ENCODE measurements around the gene SARNP. TPM values are rescaled to one million over a fixed set of nuclear protein-coding genes. Genes with fewer than 3 reads are reported as not detected.
"Not testable (repeated sequence)": the region's sequence is repeated elsewhere in the genome, so short reads cannot be mapped to it uniquely, and the experiment has no call there.

Gene SARNP
- polyA plus RNA-seq, 1 of the 3 experiments (the other 2 are of a cell fraction), result 65.8 TPM

DNA sequence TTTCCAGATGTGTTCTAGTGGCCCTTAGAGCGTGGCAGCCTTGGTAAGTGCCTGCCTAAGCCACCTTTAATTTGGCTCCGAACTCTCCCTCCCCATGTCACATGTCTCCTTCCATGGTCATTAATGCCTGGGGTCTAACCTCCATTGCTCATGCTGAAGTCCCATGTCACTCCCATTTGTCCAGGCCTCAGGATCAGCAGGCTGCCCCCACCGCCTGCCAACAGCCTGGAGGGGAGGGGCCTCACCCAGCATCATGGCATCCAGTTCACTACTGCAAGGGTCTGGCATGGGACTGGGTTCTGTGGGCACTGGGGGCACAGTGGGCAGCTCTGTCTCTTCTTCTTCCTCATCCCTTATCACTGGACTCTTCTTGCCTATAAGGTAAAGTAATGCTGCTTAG, 20.8 kb upstream of the SARNP start (continued):
- TF ChIP-seq EP300 (IDR thresholded peaks at IDR 0.05; ENCODE audit: borderline replicate concordance in 1 of 2, low read depth in 1 of 2, low read length in 1 of 2) (no peak), NRF1 (IDR thresholded peaks at IDR 0.05; ENCODE audit: low read depth, low read length) (no peak)

DNA sequence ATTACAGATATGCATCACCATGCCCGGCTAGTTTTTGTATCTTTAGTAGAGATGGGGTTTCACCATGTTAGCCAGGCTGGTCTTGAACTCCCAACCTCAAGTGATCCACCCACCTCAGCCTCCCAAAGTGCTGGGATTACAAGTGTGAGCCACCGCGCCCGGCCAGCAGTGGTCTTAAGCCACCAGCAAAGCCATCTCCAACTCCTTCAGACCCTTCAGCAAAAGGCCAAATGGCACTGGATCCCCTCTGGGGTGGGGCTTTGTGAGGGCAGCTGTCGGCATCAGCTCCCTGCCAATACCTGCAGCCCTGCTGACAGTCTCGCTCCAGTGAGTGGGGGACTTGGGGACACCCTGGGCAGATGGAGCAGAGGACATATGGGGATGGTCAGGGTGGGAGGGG, 16.9 kb upstream of the SARNP start:
- H3K4me2 ChIP-seq; H2AFZ ChIP-seq (ENCODE audit: low read depth); H3K9me2 ChIP-seq; H3K27ac ChIP-seq (ENCODE audit: low read depth in 2 of 2, low read length in 1 of 2); H4K20me1 ChIP-seq (ENCODE audit: insufficient read depth); H3F3A ChIP-seq (replicated peaks; ENCODE audit: insufficient read depth); H3K9me3 ChIP-seq; H3K36me3 ChIP-seq (replicated peaks in 1 of 2; ENCODE audit: control insufficient read depth in 1 of 2, insufficient read depth in 2 of 2, low read length in 1 of 2); H3K79me2 ChIP-seq (ENCODE audit: insufficient read depth); H3K27me3 ChIP-seq (ENCODE audit: insufficient read depth); H3K9ac ChIP-seq; H3K4me3 ChIP-seq (ENCODE audit: low read depth in 2 of 2, low read length in 1 of 2); DNase-seq: not testable (repeated sequence)
- 89% methylated on average over 5 of the region's 6 CpGs for WGBS (ENCODE audit: low lambda C conversion rate)
- POLR2A ChIA-PET, result interaction anchor here (0.6 kb wide), 1 partner anchor 108 kb away, joined by 5 read pairs; no protein-coding TSS in a partner anchor
- CTCF ChIA-PET, result interaction anchor here (1.6 to 1.8 kb wide), 2 partner anchors 91 to 96 kb away, joined by 5 to 8 read pairs; no protein-coding TSS in a partner anchor
- peaks cover 4 to 20% of the 10 kb centered on the region in 2 experiments; a peak in 1 of 4 replicates for H3K4me1 ChIP-seq (ENCODE audit: control insufficient read depth in 1 of 2, insufficient read depth in 2 of 2, low read depth in 1 of 2, low read length in 1 of 2)

DNA sequence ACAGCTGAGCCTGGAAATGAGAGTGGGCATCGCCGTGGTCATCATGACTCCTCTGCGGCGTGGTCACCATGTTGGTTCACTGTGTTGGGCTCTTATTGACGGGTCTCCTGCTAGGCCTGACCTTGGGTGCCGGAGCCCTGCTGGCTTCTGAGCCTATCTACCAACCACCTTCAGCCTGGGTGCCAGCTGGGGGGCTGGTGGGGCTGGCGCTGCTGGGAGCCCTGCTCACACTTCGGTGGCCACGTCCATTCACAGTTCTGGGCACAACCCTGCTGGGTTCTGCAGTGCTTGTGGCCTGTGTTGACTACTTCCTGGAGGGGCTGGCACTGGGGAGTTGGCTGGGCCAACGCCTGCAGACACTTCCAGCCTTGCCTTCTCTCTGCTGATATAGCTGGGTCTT, 15.5 kb upstream of the SARNP start:
- Histone ChIP-seq H2AFZ (ENCODE audit: low read depth) (no peak overlapping the region), H3K4me1 (ENCODE audit: control insufficient read depth in 1 of 2, insufficient read depth in 2 of 2, low read depth in 1 of 2, low read length in 1 of 2) (peaks cover 4 to 25% of the 10 kb centered on the region in 2 experiments; a peak in 2 of 4 replicates), H3K27me3 (ENCODE audit: insufficient read depth) (no peaks in the 10 kb centered on the region), H3K27ac (ENCODE audit: low read depth in 2 of 2, low read length in 1 of 2) (no peak overlapping the region), H3K9me2 (no peaks in the 10 kb centered on the region), H3K9me3 (no peaks in the 10 kb centered on the region), H4K20me1 (ENCODE audit: insufficient read depth) (no peaks in the 10 kb centered on the region), H3F3A (replicated peaks; ENCODE audit: insufficient read depth) (no peaks in the 10 kb centered on the region), H3K36me3 (replicated peaks in 1 of 2; ENCODE audit: control insufficient read depth in 1 of 2, insufficient read depth in 2 of 2, low read length in 1 of 2) (peaks cover 0 to 3% of the 10 kb centered on the region in 2 experiments), H3K4me2 (no peak overlapping the region), H3K79me2 (ENCODE audit: insufficient read depth) (peaks cover 21% of the 10 kb centered on the region), H3K9ac (no peak overlapping the region), H3K4me3 (ENCODE audit: low read depth in 2 of 2, low read length in 1 of 2) (no peak overlapping the region)
- no peak for DNase-seq
- TF ChIP-seq, protein P1, sequence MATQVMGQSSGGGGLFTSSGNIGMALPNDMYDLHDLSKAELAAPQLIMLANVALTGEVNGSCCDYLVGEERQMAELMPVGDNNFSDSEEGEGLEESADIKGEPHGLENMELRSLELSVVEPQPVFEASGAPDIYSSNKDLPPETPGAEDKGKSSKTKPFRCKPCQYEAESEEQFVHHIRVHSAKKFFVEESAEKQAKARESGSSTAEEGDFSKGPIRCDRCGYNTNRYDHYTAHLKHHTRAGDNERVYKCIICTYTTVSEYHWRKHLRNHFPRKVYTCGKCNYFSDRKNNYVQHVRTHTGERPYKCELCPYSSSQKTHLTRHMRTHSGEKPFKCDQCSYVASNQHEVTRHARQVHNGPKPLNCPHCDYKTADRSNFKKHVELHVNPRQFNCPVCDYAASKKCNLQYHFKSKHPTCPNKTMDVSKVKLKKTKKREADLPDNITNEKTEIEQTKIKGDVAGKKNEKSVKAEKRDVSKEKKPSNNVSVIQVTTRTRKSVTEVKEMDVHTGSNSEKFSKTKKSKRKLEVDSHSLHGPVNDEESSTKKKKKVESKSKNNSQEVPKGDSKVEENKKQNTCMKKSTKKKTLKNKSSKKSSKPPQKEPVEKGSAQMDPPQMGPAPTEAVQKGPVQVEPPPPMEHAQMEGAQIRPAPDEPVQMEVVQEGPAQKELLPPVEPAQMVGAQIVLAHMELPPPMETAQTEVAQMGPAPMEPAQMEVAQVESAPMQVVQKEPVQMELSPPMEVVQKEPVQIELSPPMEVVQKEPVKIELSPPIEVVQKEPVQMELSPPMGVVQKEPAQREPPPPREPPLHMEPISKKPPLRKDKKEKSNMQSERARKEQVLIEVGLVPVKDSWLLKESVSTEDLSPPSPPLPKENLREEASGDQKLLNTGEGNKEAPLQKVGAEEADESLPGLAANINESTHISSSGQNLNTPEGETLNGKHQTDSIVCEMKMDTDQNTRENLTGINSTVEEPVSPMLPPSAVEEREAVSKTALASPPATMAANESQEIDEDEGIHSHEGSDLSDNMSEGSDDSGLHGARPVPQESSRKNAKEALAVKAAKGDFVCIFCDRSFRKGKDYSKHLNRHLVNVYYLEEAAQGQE (IDR thresholded peaks at IDR 0.05; ENCODE audit: low read depth, low read length), result no peak
- TF ChIP-seq, protein P2, sequence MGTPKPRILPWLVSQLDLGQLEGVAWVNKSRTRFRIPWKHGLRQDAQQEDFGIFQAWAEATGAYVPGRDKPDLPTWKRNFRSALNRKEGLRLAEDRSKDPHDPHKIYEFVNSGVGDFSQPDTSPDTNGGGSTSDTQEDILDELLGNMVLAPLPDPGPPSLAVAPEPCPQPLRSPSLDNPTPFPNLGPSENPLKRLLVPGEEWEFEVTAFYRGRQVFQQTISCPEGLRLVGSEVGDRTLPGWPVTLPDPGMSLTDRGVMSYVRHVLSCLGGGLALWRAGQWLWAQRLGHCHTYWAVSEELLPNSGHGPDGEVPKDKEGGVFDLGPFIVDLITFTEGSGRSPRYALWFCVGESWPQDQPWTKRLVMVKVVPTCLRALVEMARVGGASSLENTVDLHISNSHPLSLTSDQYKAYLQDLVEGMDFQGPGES (IDR thresholded peaks at IDR 0.05; ENCODE audit: low read depth, low read length), result no peak
- TF ChIP-seq MEF2A (IDR thresholded peaks at IDR 0.05; ENCODE audit: borderline replicate concordance, low read depth), result no peak
- TF ChIP-seq RCOR1 (IDR thresholded peaks at IDR 0.05; ENCODE audit: low read length), result no peak
- TF ChIP-seq, protein P3, sequence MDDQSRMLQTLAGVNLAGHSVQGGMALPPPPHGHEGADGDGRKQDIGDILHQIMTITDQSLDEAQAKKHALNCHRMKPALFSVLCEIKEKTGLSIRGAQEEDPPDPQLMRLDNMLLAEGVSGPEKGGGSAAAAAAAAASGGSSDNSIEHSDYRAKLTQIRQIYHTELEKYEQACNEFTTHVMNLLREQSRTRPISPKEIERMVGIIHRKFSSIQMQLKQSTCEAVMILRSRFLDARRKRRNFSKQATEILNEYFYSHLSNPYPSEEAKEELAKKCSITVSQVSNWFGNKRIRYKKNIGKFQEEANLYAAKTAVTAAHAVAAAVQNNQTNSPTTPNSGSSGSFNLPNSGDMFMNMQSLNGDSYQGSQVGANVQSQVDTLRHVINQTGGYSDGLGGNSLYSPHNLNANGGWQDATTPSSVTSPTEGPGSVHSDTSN (IDR thresholded peaks at IDR 0.05), result no peak
- no peak for TF ChIP-seq TAF1 (IDR thresholded peaks at IDR 0.05; ENCODE audit: borderline replicate concordance, low read depth, low read length)
- ChIA-PET CTCF (interaction anchor here (1.6 to 2.0 kb wide), 2 partner anchors 9 to 94 kb away, joined by 5 to 6 read pairs; partner anchors contain the start of gene MMP19), POLR2A (no interaction called here)
- whole genome bisulfite sequencing (ENCODE audit: low lambda C conversion rate), result 91% methylated on average over 7 of the region's 10 CpGs

Data from SK-N-SH (cell line).